BJ (cell line): Measurements from ENCODE around the gene SPATA3. TPM values are rescaled to one million over a fixed set of nuclear protein-coding genes. Genes with fewer than 3 reads are reported as not detected.

ENCODE experiments used
- CTCF ChIA-PET: fragments of 350-600 bp; formaldehyde crosslinking; extraction: SDS; loops from one replicate; lab custom pipeline; 2021; ENCODE audit warnings: antibody characterized with exemption, inconsistent platforms; lab: Yijun Ruan, JAX
- POLR2A ChIA-PET: fragments of 300-600 bp; sonication (Branson Sonifier 250); formaldehyde crosslinking; extraction: SDS; loops from one replicate; lab custom pipeline; 2021; ENCODE audit warnings: antibody characterized with exemption; lab: Charles Lee
- DNase-seq: peaks from one replicate; pipeline ENCODE4 v3.0.0-alpha.2; 2011; ENCODE audit warnings: low read depth
- H3K27me3 ChIP-seq: 2 replicates; pipeline ENCODE4 v1.6.0; 2011; ENCODE audit warnings: low read length; ENCODE audit not compliant: control insufficient read depth, insufficient read depth
- H3K36me3 ChIP-seq: 2 replicates; pipeline ENCODE4 v1.5.1; 2011; ENCODE audit warnings: low read length; ENCODE audit not compliant: control insufficient read depth, insufficient read depth
- H3K4me3 ChIP-seq: 2 replicates; pipeline ENCODE4 v1.5.1; 2011; ENCODE audit warnings: low read depth, mild to moderate bottlenecking, control low read depth, low read length
- polyA plus RNA-seq: library from polyadenylated mRNA; depleted of rRNA; stranded (reverse); fragments of >200 nt; gene quantifications from 2 replicates; pipeline ENCODE4 v1.2.3, GENCODE V29; 2011
- TF ChIP-seq, protein P1 (sequence below): IDR thresholded peaks from 2 replicates; pipeline ENCODE4 v1.5.1; 2011; ENCODE audit warnings: low read depth, mild to moderate bottlenecking, control low read depth, inconsistent platforms, low read length, moderate library complexity; ENCODE audit not compliant: insufficient read depth

SPATA3 gene
- polyA plus RNA-seq, 1 experiment: not detected

DNA sequence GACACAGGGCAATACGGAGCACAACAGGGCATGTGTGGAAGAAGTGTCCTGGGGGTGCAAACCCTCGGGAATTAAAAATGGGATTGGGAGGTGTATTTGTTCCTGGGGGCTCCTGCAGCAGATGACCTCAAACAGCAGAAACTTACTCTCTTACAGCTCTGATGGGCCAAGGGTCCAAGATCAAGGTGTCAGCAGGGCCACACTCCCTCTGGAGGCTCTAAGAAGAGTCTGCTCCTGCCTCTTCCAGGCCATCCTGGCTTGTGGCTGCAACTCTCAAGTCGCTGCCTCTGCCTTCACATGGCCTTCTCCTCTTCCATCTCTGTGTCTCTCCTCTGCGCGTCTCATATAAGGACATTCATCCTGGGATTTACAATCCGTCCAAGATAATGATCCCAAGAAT is 12.4 kb upstream of the SPATA3 start:
- ChIA-PET POLR2A (no interaction called here), CTCF (interaction anchor here (0.7 to 1.3 kb wide), 2 partner anchors 134 to 159 kb away, joined by 3 to 5 read pairs; no protein-coding TSS in a partner anchor)
- TF ChIP-seq, protein P1, sequence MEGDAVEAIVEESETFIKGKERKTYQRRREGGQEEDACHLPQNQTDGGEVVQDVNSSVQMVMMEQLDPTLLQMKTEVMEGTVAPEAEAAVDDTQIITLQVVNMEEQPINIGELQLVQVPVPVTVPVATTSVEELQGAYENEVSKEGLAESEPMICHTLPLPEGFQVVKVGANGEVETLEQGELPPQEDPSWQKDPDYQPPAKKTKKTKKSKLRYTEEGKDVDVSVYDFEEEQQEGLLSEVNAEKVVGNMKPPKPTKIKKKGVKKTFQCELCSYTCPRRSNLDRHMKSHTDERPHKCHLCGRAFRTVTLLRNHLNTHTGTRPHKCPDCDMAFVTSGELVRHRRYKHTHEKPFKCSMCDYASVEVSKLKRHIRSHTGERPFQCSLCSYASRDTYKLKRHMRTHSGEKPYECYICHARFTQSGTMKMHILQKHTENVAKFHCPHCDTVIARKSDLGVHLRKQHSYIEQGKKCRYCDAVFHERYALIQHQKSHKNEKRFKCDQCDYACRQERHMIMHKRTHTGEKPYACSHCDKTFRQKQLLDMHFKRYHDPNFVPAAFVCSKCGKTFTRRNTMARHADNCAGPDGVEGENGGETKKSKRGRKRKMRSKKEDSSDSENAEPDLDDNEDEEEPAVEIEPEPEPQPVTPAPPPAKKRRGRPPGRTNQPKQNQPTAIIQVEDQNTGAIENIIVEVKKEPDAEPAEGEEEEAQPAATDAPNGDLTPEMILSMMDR: no peak
- DNase-seq: no peak
- peaks cover 1% of the 10 kb centered on the region; the same call in 1 of the 2 replicates for H3K27me3 ChIP-seq
- no peak overlapping the region for H3K4me3 ChIP-seq
- H3K36me3 ChIP-seq: no peaks in the 10 kb centered on the region

DNA sequence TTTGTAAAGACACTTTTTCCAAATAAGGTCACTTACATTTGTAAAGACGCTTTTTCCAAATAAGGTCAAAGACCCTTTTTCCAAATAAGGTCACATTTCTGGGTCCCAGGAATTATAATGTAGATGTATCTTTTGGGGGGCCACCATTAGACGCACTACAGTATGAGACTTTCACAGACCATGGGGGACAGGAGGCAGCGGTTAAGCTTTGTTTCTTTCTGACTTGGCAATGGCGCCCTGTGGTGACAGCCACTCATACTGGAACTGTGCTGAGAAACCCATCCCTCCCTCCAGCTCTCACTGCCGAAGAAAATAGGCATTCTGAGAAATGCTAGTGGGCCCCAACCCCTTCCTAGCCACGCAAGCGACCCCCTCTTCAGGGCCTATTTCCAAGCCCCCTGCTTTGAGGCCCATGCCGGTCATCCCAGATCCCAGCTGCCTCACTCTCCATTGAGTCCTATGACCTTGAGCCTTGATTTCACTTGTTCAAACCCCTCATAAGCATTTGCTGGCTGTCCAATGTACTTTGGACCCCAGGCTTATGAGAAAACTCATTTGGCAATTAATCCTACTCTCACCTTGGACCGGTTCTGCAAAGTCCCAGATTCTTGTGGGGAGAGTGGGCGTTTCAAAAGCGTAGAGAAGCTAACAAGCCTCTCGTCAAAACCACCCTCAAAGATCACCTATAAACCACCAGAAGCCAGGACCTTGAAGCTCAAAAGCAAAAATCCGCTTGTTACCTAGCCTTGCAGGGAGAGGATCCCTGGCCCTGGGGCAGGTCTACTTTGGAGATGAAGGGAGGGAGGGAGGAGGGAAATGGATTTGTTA is 11.3 kb upstream of the SPATA3 start:
- Histone ChIP-seq H3K36me3 (no peaks in the 10 kb centered on the region), H3K4me3 (no peak overlapping the region), H3K27me3 (peaks cover 1% of the 10 kb centered on the region; the same call in 1 of the 2 replicates)
- ChIA-PET POLR2A (no interaction called here), CTCF (interaction anchor here (0.7 to 7.2 kb wide), 6 partner anchors 81 to 161 kb away, joined by 3 to 87 read pairs (median 3); no protein-coding TSS in a partner anchor)
- no peak for DNase-seq
- TF ChIP-seq, protein P1: no peak

DNA sequence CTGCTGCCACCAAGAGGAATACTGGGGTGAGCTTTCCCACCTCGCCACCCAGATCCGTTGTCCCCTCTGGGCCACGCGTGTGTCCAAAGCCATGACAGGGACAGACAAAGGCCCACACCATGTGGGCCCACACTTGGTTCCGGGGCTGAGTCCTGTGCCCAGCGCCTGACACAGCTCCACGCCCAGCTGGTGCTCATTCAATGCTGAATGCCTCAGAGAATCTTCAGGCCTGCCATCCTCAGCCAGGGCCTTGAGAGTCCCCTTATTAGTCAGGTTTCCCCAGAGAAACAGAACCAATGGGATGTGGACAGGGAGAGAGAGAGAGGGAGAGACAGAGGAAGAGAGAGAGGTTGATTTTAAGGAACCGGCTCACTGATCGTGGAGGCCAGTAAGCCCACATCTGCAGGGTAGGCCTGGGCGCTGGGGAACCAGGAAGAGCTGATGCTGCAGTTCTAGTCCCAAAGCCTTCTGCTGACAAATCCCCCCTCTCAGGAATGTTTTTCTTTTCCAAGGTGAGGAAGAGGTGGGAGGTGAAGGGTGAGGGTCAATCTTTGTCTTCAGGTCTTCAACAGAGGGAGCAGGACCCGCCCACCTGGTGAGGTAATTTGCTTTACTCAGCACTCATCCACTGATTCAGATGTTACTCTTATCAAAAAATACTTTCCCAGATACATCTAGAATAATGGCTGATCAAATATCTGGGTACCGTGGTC is 10.2 kb upstream of the SPATA3 start:
- TF ChIP-seq, protein P1: no peak
- Histone ChIP-seq H3K4me3 (no peak overlapping the region), H3K36me3 (no peaks in the 10 kb centered on the region), H3K27me3 (peaks cover 1% of the 10 kb centered on the region; the same call in 1 of the 2 replicates)
- no peak for DNase-seq
- CTCF ChIA-PET: interaction anchor here (0.7 to 7.2 kb wide), 6 partner anchors 31 to 162 kb away, joined by 3 to 87 read pairs (median 6); no protein-coding TSS in a partner anchor
- POLR2A ChIA-PET: no interaction called here

DNA sequence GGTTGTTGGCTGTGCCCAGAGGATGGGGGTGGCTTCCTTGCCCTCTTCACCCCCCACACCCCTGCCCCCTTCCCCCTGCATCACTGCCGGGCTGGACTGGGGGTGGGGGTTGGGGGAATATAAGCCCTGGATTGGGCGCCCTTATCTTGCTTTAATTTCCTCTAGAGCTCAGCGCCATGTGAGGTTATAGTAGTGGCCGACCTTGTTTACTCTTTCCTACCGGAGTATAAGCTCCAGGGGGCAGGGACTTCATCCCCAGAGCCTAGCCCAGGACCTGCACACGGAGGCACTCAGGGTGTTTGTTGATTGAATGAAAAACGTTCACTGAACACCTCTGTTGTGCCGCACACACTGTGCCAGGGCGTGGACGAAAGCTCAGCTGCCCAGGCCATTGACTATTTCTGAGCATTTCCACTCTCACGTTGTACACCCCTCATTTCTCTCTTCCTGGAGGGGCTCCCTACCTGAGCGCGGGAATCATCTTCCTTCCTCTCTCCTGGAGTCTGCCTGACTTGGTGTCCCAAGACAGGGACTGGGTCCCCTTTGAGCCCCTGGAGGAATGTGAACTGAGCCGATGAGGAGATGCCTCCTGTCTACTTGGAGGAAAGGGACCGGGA is 9.3 kb upstream of the SPATA3 start:
- TF ChIP-seq, protein P1: no peak
- POLR2A ChIA-PET: no interaction called here
- peak overlapping the region; percentile 44 for H3K4me3 ChIP-seq
- peaks cover 3% of the 10 kb centered on the region for H3K27me3 ChIP-seq
- CTCF ChIA-PET: interaction anchor here (0.6 to 7.2 kb wide), 39 partner anchors 9 to 190 kb away, joined by 3 to 87 read pairs (median 5); partner anchors contain the start of genes ITM2C and SPATA3
- no peaks in the 10 kb centered on the region for H3K36me3 ChIP-seq
- DNase-seq: no peak
